Measurements from ENCODE around the gene CTCF. TPM values are rescaled to one million over a fixed set of nuclear protein-coding genes. Genes with fewer than 3 reads are reported as not detected.

The CTCF gene
- total RNA-seq, 2 experiments from 2014 or later: 43.8 to 46.4 TPM

DNA sequence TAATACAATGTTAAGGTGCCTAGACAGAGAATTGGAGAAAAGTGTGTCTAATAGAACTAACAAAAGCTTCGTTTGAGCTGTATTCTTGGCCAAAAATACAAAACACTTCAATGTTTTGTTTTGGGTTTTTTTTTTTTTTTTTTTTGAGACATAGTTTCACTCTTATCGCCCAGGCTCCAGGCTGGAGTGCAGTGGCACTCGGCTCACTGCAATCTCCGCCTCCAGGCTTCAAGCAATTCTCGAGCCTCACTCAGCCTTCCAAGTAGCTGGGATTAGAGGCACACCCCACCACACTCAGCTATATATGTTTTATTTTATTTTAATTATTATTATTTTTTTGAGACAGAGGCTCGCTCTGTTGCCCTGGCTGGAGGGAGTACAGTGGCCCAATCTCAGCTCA lies 44.3 kb downstream of the CTCF start:
- H3K27me3 ChIP-seq (ENCODE audit: control insufficient read depth in 1 of 2, insufficient read depth in 2 of 2, low read length in 2 of 2): no peaks in the 10 kb centered on the region
- no peaks in the 10 kb centered on the region for H3K4me1 ChIP-seq (ENCODE audit: insufficient read depth, low read length)
- intact Hi-C loops (cut with DNase I, micrococcal nuclease): no loop called here
- no peak overlapping the region for H3K4me3 ChIP-seq (ENCODE audit: low read length)
- Mint-ChIP-seq H3K4me1 (ENCODE audit: low read depth) (peaks cover 15% of the 10 kb centered on the region), H3K4me3 (no peak overlapping the region), H3K9me3 (no peaks in the 10 kb centered on the region), H3K27me3 (no peaks in the 10 kb centered on the region), H3K36me3 (ENCODE audit: low read depth) (peaks cover 24% of the 10 kb centered on the region), H3K27ac (no peak overlapping the region)
- DNase-seq (no peak), ATAC-seq (ENCODE audit: poor library complexity) (no peak)
- no peaks in the 10 kb centered on the region for H3K9me3 ChIP-seq (ENCODE audit: control insufficient read depth in 1 of 2, insufficient read depth in 1 of 2, low read length in 2 of 2)
- H3K27ac ChIP-seq (ENCODE audit: low read depth in 1 of 2, low read length in 2 of 2): no peak overlapping the region
- ChIA-PET CTCF (no interaction called here), POLR2A (no interaction called here)
- TF ChIP-seq, protein P1, sequence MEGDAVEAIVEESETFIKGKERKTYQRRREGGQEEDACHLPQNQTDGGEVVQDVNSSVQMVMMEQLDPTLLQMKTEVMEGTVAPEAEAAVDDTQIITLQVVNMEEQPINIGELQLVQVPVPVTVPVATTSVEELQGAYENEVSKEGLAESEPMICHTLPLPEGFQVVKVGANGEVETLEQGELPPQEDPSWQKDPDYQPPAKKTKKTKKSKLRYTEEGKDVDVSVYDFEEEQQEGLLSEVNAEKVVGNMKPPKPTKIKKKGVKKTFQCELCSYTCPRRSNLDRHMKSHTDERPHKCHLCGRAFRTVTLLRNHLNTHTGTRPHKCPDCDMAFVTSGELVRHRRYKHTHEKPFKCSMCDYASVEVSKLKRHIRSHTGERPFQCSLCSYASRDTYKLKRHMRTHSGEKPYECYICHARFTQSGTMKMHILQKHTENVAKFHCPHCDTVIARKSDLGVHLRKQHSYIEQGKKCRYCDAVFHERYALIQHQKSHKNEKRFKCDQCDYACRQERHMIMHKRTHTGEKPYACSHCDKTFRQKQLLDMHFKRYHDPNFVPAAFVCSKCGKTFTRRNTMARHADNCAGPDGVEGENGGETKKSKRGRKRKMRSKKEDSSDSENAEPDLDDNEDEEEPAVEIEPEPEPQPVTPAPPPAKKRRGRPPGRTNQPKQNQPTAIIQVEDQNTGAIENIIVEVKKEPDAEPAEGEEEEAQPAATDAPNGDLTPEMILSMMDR (IDR thresholded peaks at IDR 0.05): no peak
- H3K36me3 ChIP-seq (ENCODE audit: insufficient read depth, low read length): peaks cover 19% of the 10 kb centered on the region

DNA sequence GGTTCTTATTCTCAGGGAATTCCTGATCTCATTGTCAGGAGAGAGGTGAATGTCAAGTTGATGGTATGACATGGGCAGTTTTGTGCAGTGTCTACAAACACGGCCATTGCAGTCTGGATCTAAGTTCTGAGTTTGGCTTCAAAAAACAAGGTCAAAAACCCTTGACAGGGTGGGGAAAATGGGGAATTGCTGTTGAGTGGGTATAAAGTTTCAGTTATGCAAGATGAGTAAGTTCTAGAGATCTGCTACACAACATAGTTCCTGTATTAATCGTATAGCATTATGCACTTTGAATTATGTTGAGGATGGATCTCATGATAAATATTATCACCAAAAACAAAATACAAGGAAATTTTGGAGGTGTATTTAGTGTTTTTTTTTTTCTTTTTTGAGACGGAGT lies 46.0 kb downstream of the CTCF start:
- H3K4me1 ChIP-seq (ENCODE audit: insufficient read depth, low read length): no peaks in the 10 kb centered on the region
- no peak overlapping the region for H3K4me3 ChIP-seq (ENCODE audit: low read length)
- H3K27me3 ChIP-seq (ENCODE audit: control insufficient read depth in 1 of 2, insufficient read depth in 2 of 2, low read length in 2 of 2): no peaks in the 10 kb centered on the region
- H3K9me3 Mint-ChIP-seq: no peaks in the 10 kb centered on the region
- peaks cover 35% of the 10 kb centered on the region for H3K36me3 ChIP-seq (ENCODE audit: insufficient read depth, low read length)
- TF ChIP-seq, protein P1 (IDR thresholded peaks at IDR 0.05): no peak
- no peak overlapping the region for H3K4me3 Mint-ChIP-seq
- H3K4me1 Mint-ChIP-seq (ENCODE audit: low read depth): peaks cover 15% of the 10 kb centered on the region
- POLR2A ChIA-PET: no interaction called here
- no peak for ATAC-seq (ENCODE audit: poor library complexity)
- intact Hi-C loops (cut with DNase I, micrococcal nuclease): no loop called here
- no peaks in the 10 kb centered on the region for H3K27me3 Mint-ChIP-seq
- DNase-seq: no peak
- no peaks in the 10 kb centered on the region for H3K9me3 ChIP-seq (ENCODE audit: control insufficient read depth in 1 of 2, insufficient read depth in 1 of 2, low read length in 2 of 2)
- no peak overlapping the region for H3K27ac ChIP-seq (ENCODE audit: low read depth in 1 of 2, low read length in 2 of 2)
- peaks cover 41% of the 10 kb centered on the region for H3K36me3 Mint-ChIP-seq (ENCODE audit: low read depth)
- CTCF ChIA-PET: no interaction called here
- H3K27ac Mint-ChIP-seq: no peak overlapping the region

DNA sequence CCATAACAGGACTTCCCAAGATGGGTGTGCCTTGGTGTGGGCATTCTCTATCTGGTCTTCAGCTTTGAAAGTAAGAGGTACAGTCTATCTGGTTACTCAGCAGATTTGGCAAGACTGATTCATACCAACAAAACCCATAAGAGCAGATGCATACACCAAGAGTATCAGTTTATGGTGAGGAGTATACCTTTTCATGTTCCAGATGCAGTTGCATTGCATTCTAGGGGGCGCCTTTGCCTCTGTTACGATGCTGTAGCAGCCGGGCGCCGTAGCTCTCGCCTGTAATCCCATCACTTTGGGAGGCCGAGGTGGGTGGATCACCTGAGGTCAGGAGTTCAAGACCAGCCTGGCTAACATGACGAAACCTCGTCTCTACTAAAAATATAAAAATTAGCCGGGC lies 51.5 kb downstream of the CTCF start:
- Histone ChIP-seq H3K36me3 (ENCODE audit: insufficient read depth, low read length) (peaks cover 65% of the 10 kb centered on the region), H3K9me3 (ENCODE audit: control insufficient read depth in 1 of 2, insufficient read depth in 1 of 2, low read length in 2 of 2) (no peaks in the 10 kb centered on the region), H3K4me1 (ENCODE audit: insufficient read depth, low read length) (no peaks in the 10 kb centered on the region), H3K27me3 (ENCODE audit: control insufficient read depth in 1 of 2, insufficient read depth in 2 of 2, low read length in 2 of 2) (no peaks in the 10 kb centered on the region), H3K4me3 (ENCODE audit: low read length) (no peak overlapping the region), H3K27ac (ENCODE audit: low read depth in 1 of 2, low read length in 2 of 2) (no peak overlapping the region)
- Mint-ChIP-seq H3K36me3 (ENCODE audit: low read depth) (peaks cover 78% of the 10 kb centered on the region), H3K27ac (no peak overlapping the region), H3K9me3 (no peaks in the 10 kb centered on the region), H3K4me3 (no peak overlapping the region), H3K27me3 (no peaks in the 10 kb centered on the region), H3K4me1 (ENCODE audit: low read depth) (no peaks in the 10 kb centered on the region)
- ATAC-seq (ENCODE audit: poor library complexity) (no peak), DNase-seq (peak in 3 of 14 experiments; percentile 13 to 30 (median 16))
- intact Hi-C loops (cut with DNase I, micrococcal nuclease): no loop called here
- ChIA-PET CTCF (interaction anchor here (0.9 to 2.5 kb wide), 3 partner anchors 67 to 133 kb away, joined by 3 to 10 read pairs (median 3); partner anchors contain the start of gene ATP6V0D1), POLR2A (interaction anchor here (1.3 to 1.6 kb wide), 2 partner anchors 49 to 51 kb away, joined by 3 to 6 read pairs; partner anchors contain the start of gene CTCF)
- TF ChIP-seq, protein P1 (IDR thresholded peaks at IDR 0.05): no peak

All from CD4-positive, alpha-beta T cell (primary cell).